ENCODE measurements around the gene HIP1R.

GRCh38 chr12:122851820-122852219 is 16.6 kb downstream of the HIP1R start:
- TF ChIP-seq POLR2AphosphoS5 (IDR thresholded peaks at IDR 0.05; ENCODE audit: low read depth, low read length) (no peak), YY1 (IDR thresholded peaks at IDR 0.05; ENCODE audit: low read depth) (peak; percentile 51; the same call in 1 of the 2 replicates), RAD21 (IDR thresholded peaks at IDR 0.05; ENCODE audit: low read length) (no peak), FOXM1 (IDR thresholded peaks at IDR 0.05; ENCODE audit: low read depth) (no peak)
- TF ChIP-seq, protein P1, sequence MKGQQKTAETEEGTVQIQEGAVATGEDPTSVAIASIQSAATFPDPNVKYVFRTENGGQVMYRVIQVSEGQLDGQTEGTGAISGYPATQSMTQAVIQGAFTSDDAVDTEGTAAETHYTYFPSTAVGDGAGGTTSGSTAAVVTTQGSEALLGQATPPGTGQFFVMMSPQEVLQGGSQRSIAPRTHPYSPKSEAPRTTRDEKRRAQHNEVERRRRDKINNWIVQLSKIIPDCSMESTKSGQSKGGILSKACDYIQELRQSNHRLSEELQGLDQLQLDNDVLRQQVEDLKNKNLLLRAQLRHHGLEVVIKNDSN (IDR thresholded peaks at IDR 0.05; ENCODE audit: borderline replicate concordance, low read depth) = no peak
